SKM-1 treated with dmso at 0.1 percent for 144 hours (cell line): Measurements from ENCODE around the gene TRIM71.
"Not testable (repeated sequence)": the region's sequence is repeated elsewhere in the genome, so short reads cannot be mapped to it uniquely, and the experiment has no call there.

ENCODE experiments used
- DNase-seq: peaks from one replicate; lab custom pipeline; 2025; ENCODE audit not compliant: unreplicated experiment; lab: John Stamatoyannopoulos, UW

Gene TRIM71

DNA sequence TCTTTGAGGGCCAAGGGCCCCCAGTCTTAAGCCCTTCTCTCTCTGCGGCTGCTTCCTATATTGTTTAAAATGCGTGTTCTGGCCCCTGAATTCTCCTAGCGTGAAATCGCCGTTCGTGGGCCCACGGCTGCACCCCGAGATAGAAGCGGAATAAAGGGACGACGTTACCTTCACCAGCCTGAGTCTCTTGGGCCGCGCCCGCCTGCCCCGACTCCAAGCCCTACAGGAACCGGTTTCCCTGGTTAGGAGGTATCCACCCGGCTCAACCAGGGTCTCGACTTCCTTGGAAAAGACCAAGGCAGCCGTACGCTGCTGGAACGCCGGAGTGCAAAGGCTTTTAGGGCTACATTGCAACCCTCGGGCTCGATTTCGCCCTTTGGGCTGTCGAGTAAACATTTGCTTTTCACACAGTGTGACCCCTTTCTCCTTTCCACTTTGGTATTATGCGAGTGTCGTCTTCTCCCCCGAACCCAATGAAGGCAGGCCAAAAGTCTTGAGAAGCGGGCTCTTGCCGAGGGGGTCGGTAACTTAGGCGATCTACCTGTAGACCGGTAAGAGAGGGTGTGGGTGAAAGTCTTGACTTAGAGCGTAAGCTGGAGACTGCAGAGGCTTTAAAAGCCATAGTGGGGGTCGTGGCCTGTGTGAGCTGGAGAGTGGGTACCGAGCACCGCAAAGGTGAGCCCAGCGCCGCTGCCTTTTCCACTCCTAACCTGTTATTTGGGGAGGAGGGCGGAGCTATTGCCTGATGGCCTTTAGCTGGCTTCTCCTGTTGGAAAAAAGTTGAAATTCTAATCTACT lies 2.0 kb downstream of the TRIM71 start:
- DNase-seq, result no peak

DNA sequence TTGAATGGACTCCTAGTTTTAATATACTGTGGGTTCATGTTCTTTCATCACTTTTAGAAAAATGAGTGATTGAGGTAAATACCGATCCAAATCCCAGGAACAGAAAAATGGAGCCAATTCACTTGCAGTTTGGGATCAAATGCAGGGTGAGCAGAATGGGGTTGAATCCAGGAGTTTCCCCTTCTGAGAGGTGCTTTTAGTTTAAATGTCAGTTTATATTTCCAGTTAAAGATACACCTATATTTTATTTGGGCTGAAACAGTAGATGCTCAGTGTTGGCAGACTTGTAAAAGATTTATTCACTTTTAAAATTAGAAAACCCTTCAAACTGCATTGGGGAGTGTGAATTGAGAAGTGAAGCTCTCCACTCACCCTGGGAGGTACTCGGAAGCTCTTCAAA lies 2.6 kb downstream of the TRIM71 start:
- no peak for DNase-seq

DNA sequence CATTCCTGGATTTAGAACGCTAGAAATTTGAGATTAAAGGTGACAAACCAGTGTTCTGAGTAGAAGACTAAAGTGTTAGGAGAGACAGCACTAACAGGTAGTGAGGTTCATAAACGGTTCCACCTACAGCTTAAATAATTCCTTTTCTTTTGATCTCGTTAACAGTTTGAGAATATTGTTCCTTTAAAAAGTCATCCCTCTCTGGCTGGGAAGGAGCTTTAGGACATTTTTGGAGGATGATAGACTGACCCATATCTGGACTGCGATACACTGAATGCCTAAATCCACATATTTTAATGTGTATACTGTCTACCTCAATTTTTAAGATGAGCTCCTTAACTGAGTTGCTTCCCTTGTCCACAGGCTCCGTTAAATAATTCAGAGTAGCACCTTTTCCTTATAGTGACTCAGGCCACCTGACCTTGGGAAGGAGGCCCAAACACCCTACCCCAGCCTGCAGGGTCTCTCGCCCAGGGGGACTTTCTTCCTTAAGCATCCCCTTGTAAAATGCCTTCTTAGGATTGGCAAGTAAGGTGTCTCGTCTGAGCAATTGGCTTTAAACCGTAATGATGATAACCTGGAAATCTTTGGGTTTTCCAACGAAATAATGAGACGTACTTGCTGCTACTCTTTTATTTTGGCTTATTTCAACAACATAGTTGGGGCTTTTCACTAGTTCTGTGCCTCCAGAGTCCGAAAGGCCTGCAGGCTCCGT lies 3.3 kb downstream of the TRIM71 start:
- DNase-seq, result no peak

DNA sequence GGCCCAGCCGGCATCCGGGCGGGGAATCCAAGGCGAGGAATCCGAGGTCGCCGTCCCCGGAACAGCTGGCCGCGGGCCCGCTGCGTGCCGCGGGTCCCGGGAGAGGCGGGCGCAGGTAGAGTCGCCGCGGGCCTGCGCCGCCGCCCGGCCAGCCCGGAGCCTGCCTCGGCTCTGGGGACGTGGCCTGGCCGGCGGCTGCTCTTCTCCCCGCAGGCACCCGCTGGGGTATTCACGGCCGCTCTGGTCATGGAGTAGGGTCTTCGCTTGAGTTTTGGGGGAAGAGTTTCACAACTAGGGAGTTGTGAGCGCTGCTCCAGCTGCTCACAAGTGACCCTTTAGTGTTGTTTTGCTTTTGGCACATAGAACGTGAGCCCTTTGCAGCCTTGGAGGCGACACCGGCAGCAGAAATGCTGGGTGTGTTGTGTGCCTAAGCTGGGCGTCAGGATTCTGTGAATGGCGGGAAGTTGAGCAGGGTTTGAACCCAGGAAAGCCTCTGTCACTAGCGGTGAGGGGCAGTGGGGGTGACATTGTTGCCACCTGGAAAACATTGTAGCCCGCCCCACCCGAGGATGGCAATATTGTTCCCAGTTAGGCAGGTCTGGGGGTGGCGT lies 4.0 kb downstream of the TRIM71 start:
- no peak for DNase-seq

- no peak for DNase-seq
Measured at GRCh38 chr3:32822609-32823498, 5.1 kb downstream of the TRIM71 start.

- DNase-seq, result not testable (repeated sequence)
Measured at GRCh38 chr3:32823641-32824184, 5.9 kb downstream of the TRIM71 start.

DNA sequence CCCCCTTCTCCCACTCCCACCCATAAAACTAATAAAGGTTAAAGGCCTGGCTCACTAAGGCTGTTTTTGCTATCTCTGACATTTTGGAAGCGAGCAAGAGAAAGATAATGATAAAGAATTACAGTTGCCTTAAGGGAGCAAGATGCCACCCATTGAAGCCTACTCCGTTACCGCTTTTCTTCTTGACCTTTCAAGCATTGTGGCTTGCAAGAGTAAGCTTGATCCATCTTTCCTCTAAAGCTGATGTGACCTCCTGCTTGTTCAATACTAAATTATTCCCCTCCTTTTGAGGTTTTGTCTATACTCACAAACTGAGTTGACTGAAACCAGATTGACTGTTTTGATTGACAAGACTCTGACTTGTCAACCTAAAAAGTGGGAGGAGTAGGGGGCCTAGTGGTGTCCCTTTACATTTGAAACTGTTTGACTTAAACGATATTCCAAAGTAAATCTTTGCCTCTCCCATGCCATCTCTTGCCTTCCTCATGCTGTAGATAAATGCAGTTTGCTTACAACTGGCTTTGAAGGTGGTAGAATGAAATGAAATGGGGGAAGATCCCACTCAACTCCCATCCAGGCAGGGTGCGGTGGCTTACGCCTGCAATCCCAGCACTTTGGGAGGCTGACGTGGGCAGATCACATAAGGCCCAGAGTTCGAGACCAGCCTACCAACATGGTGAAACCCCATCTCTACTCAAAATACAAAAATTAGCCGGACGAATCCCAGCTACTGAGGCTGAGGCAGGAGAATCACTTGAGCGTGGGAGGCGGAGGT lies 8.0 kb downstream of the TRIM71 start:
- DNase-seq, result no peak

- no peak for DNase-seq
Measured at GRCh38 chr3:32831062-32831461, 13.3 kb downstream of the TRIM71 start.

- DNase-seq, result no peak
Measured at GRCh38 chr3:32831791-32832190, 14.0 kb downstream of the TRIM71 start.

- DNase-seq, result no peak
Measured at GRCh38 chr3:32832193-32832592, 14.4 kb downstream of the TRIM71 start.

DNA sequence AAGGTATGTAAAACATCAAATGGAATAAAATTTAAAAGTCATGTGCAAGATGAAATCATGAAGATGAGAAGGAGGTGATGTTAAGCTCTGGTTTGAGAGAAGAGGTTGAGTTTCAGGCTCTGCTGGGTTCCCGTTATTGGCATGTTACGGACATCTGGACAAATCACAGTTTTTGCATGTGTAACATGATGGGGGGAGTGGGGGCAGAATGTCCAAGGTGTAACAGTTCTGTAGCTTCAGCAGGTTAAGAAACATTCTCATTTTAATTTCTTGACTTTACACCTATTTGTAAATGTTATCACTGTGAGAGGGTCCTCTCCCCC lies 17.2 kb downstream of the TRIM71 start:
- DNase-seq, result no peak

GRCh38 chr3:32835961-32836360 lies 18.2 kb downstream of the TRIM71 start:
- no peak for DNase-seq

GRCh38 chr3:32836601-32837000 lies 18.8 kb downstream of the TRIM71 start:
- DNase-seq, result no peak

- no peak for DNase-seq
Measured at GRCh38 chr3:32837366-32837765, 19.6 kb downstream of the TRIM71 start.

- no peak for DNase-seq
Measured at GRCh38 chr3:32837789-32838188, 20.0 kb downstream of the TRIM71 start.

- DNase-seq, result no peak
Measured at GRCh38 chr3:32839714-32840085, 21.9 kb downstream of the TRIM71 start.

GRCh38 chr3:32840086-32840841 lies 22.5 kb downstream of the TRIM71 start:
- DNase-seq, result no peak

GRCh38 chr3:32841341-32841740 lies 23.5 kb downstream of the TRIM71 start:
- DNase-seq, result no peak

DNA sequence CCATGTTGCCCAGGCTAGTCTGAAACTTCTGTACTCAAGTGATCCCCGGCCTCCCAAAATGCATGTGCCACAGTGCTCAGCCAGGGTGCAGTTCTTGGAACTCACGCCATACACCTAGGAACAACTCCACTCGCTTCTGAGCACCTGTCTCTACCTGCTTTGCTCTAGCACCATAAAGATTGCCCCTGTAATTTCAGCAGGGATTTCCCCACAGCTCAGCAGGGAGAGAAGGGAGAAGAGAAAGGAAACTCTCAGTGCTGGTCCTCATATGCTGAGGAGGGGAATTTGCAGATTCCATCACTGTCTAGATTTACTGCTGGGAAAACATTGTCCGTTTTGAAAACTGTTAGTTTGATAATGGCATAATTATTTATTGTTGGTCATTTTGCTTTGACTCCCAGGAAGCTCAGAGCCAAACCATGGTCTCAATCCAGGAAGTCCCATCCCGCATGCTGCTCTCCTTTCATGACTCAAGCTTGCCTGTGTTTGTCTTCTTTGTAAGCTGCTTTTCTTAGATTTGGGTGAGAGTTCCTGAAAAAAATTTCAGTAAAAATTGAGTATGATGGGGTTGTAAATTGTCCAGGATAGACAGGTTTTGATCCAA lies 24.2 kb downstream of the TRIM71 start:
- DNase-seq, result no peak
